GM19025 (cell line): ENCODE results near the gene PHC2.

ENCODE experiments used
- ATAC-seq: cut with Tn5 transposase; IDR thresholded peaks from one replicate; pipeline ENCODE4 v1.9.1; 2021; ENCODE audit warnings: mild to moderate bottlenecking, low read depth, moderate library complexity; ENCODE audit not compliant: unreplicated experiment

Gene PHC2

GRCh38 chr1:33430692-33431593, at the start of gene PHC2:
Gene PHC2, minus strand, starts transcription at chr1:33431095. Its CDS starts 55,556 bp downstream, at chr1:33375539.
- peak; percentile 96 for ATAC-seq

- ATAC-seq = no peak
These were observed 46.6 kb upstream of the PHC2 start for GRCh38 chr1:33477451-33477850.

GRCh38 chr1:33473900-33474299, 43.0 kb upstream of the PHC2 start:
- no peak for ATAC-seq

GRCh38 chr1:33472269-33472980, 41.5 kb upstream of the PHC2 start, which contains the start of gene ZSCAN20:
Gene ZSCAN20, plus strand, starts transcription at chr1:33472645. Its CDS starts 6,644 bp downstream, at chr1:33479289.
- peak; percentile 88 for ATAC-seq

GRCh38 chr1:33471416-33471815, 40.5 kb upstream of the PHC2 start:
- no peak for ATAC-seq

- no peak for ATAC-seq
These were observed 39.7 kb upstream of the PHC2 start for GRCh38 chr1:33470495-33471012.

GRCh38 chr1:33469691-33470090, 38.8 kb upstream of the PHC2 start:
- no peak for ATAC-seq

GRCh38 chr1:33468967-33469366, 38.1 kb upstream of the PHC2 start:
- no peak for ATAC-seq

GRCh38 chr1:33468531-33468930, 37.6 kb upstream of the PHC2 start:
- no peak for ATAC-seq

- ATAC-seq = no peak
These were observed 37.1 kb upstream of the PHC2 start for GRCh38 chr1:33468011-33468410.

GRCh38 chr1:33466159-33466558, 35.3 kb upstream of the PHC2 start:
- no peak for ATAC-seq

- no peak for ATAC-seq
These were observed 34.4 kb upstream of the PHC2 start for GRCh38 chr1:33465316-33465715.

GRCh38 chr1:33464552-33464951, 33.7 kb upstream of the PHC2 start:
- ATAC-seq = no peak

GRCh38 chr1:33462405-33463164, 31.7 kb upstream of the PHC2 start:
- ATAC-seq = no peak

GRCh38 chr1:33460947-33461629, 30.2 kb upstream of the PHC2 start:
- ATAC-seq = peak; percentile 66

- ATAC-seq = no peak
These were observed 29.2 kb upstream of the PHC2 start for GRCh38 chr1:33460144-33460543.

- ATAC-seq = no peak
These were observed 28.8 kb upstream of the PHC2 start for GRCh38 chr1:33459691-33460090.

GRCh38 chr1:33456502-33456886, 25.6 kb upstream of the PHC2 start:
- ATAC-seq = no peak

- ATAC-seq = no peak
These were observed 24.9 kb upstream of the PHC2 start for GRCh38 chr1:33455539-33456501.
